A673 (cell line): ENCODE measurements around the gene MEGF8. TPM values are rescaled to one million over a fixed set of nuclear protein-coding genes. Genes with fewer than 3 reads are reported as not detected.

Experiments used
- BruUV-seq: library from RNA; stranded (reverse); fragments of 400-500 nt; replicated peaks from 2 replicates; lab custom pipeline; 2021; lab: Mats Ljungman, UMichigan
- CTCF ChIA-PET: fragments of 300-600 bp; sonication (Branson Sonifier 250); formaldehyde crosslinking; loops from one replicate; lab custom pipeline; 2022; ENCODE audit warnings: antibody characterized with exemption; lab: Charles Lee
- POLR2A ChIA-PET: fragments of 300-600 bp; sonication (Branson Sonifier 250); formaldehyde crosslinking; loops from one replicate; lab custom pipeline; 2022; ENCODE audit warnings: antibody characterized with exemption; ENCODE audit not compliant: low non-redundant PET; lab: Charles Lee
- DNase-seq: peaks from one replicate; pipeline ENCODE4 v3.0.0-alpha.2; 2015; ENCODE audit warnings: low spot score
- H3K27ac ChIP-seq: fragments of 200-600 bp; sonication (generic); 2 replicates; pipeline ENCODE4 v1.5.1; 2016; ENCODE audit warnings: mixed run types, low read depth, mild to moderate bottlenecking, mixed read lengths, antibody characterized with exemption, low read length; ENCODE audit not compliant: poor library complexity, severe bottlenecking
- H3K27me3 ChIP-seq: fragments of 200-600 bp; sonication (generic); replicated peaks from 2 replicates; pipeline ENCODE4 v1.6.1; 2017; ENCODE audit warnings: mixed run types, low read depth, mild to moderate bottlenecking, mixed read lengths, antibody characterized with exemption, low read length; ENCODE audit not compliant: insufficient read depth, poor library complexity
- H3K36me3 ChIP-seq: fragments of 200-600 bp; sonication (generic); 2 replicates; pipeline ENCODE4 v1.6.1; 2016; ENCODE audit warnings: mixed run types, mild to moderate bottlenecking, mixed read lengths, antibody characterized with exemption, low read length; ENCODE audit not compliant: insufficient read depth, poor library complexity, severe bottlenecking
- H3K4me1 ChIP-seq: fragments of 200-600 bp; sonication (generic); 2 replicates; pipeline ENCODE4 v1.6.1; 2017; ENCODE audit warnings: mixed run types, mild to moderate bottlenecking, mixed read lengths, antibody characterized with exemption, low read length; ENCODE audit not compliant: insufficient read depth, poor library complexity, severe bottlenecking
- H3K4me3 ChIP-seq: fragments of 200-600 bp; sonication (generic); 2 replicates; pipeline ENCODE4 v1.5.1; 2016; ENCODE audit warnings: low read depth, mixed run types, mild to moderate bottlenecking, mixed read lengths, low read length; ENCODE audit not compliant: poor library complexity, severe bottlenecking
- H3K9me3 ChIP-seq: fragments of 200-600 bp; sonication (generic); 2 replicates; pipeline ENCODE4 v1.6.1; 2016; ENCODE audit warnings: mixed run types, low read depth, mild to moderate bottlenecking, mixed read lengths, antibody characterized with exemption, low read length; ENCODE audit not compliant: poor library complexity, severe bottlenecking
- CTCF ChIP-seq: fragments of 300-800, 200-600 bp; sonication (generic); conservative IDR thresholded peaks from 2 replicates; pipeline ENCODE4 v1.5.1; 2017; ENCODE audit warnings: low read depth, mild to moderate bottlenecking, antibody characterized with exemption, low read length, moderate library complexity, mixed read lengths
- EZH2 ChIP-seq: fragments of 200-600 bp; sonication (generic); IDR thresholded peaks from 2 replicates; pipeline ENCODE4 v1.6.1; 2017; ENCODE audit warnings: borderline replicate concordance, low read depth, mild to moderate bottlenecking, mixed read lengths, antibody characterized with exemption, low read length; ENCODE audit not compliant: poor library complexity, severe bottlenecking
- intact Hi-C: fragments of 100-400 bp; cut with micrococcal nuclease; formaldehyde crosslinking; loops from one replicate; pipeline ENCODE4 v1.10.0; 2022; ENCODE audit not compliant: unreplicated experiment
- total RNA-seq: library from RNA; stranded (reverse); gene quantifications from 2 replicates; pipeline ENCODE4 v1.2.3, GENCODE V29; 2021

MEGF8 gene
- total RNA-seq, 1 experiment from 2014 or later: 28.5 TPM

GRCh38 chr19:42348211-42348610, 22.8 kb downstream of the MEGF8 start:
- H3K36me3 ChIP-seq: peaks cover 5% of the 10 kb centered on the region
- H3K9me3 ChIP-seq: no peaks in the 10 kb centered on the region
- H3K4me3 ChIP-seq: no peak overlapping the region
- ChIA-PET CTCF (no interaction called here), POLR2A (no interaction called here)
- intact Hi-C loops: no loop called here
- no peaks in the 10 kb centered on the region for H3K4me1 ChIP-seq
- no peaks in the 10 kb centered on the region for H3K27me3 ChIP-seq
- DNase-seq: no peak
- no peak overlapping the region for H3K27ac ChIP-seq
- TF ChIP-seq CTCF (no peak), EZH2 (no peak)
- BruUV-seq: no TSS peak

- CTCF ChIA-PET: interaction anchor here (0.6 to 0.7 kb wide), 2 partner anchors 31 to 98 kb away, joined by 6 read pairs; no protein-coding TSS in a partner anchor
- no peaks in the 10 kb centered on the region for H3K4me1 ChIP-seq
- POLR2A ChIA-PET: no interaction called here
Observed at GRCh38 chr19:42349378-42350107, 24.1 kb downstream of the MEGF8 start.

DNA sequence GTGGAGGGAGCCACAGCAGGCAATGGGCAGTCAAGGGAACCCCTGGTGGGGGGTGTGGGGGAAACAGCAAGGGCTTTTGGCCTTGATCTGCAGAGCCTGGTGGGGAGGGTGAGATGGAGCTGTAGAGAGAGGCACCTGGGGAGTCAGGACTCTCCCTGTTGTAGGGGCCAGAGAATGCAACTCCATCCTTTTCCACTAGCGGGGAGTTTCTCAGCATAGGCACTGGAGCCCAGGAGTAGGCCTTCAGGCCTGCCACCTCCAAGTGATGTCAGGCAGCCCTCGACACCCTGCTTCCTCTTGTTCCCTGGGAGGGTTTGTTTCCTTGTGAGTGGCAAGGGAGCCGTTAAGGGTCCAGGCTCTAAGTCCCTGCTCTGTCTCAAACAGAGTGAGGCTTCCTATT, 25.0 kb downstream of the MEGF8 start:
- H3K9me3 ChIP-seq: no peaks in the 10 kb centered on the region
- H3K36me3 ChIP-seq: peaks cover 1% of the 10 kb centered on the region
- no peak overlapping the region for H3K27ac ChIP-seq
- ChIA-PET POLR2A (no interaction called here), CTCF (interaction anchor here (0.7 kb wide), 1 partner anchor 702 kb away, joined by 3 read pairs; no protein-coding TSS in a partner anchor)
- no TSS peak for BruUV-seq
- TF ChIP-seq EZH2 (no peak), CTCF (no peak)
- no peak overlapping the region for H3K4me3 ChIP-seq
- intact Hi-C loops: no loop called here
- DNase-seq: no peak
- no peaks in the 10 kb centered on the region for H3K27me3 ChIP-seq
- H3K4me1 ChIP-seq: no peaks in the 10 kb centered on the region

More at GRCh38 chr19:42349378-42350107, 24.1 kb downstream of the MEGF8 start:
- Histone ChIP-seq H3K27ac (no peak overlapping the region), H3K4me3 (no peak overlapping the region), H3K36me3 (peaks cover 5% of the 10 kb centered on the region), H3K27me3 (no peaks in the 10 kb centered on the region), H3K9me3 (no peaks in the 10 kb centered on the region)
- BruUV-seq: no TSS peak
- intact Hi-C loops: no loop called here
- no peak for DNase-seq
- TF ChIP-seq EZH2: no peak
- no peak for TF ChIP-seq CTCF
